Measurements from ENCODE around the gene RUNX3.

RUNX3 gene

DNA sequence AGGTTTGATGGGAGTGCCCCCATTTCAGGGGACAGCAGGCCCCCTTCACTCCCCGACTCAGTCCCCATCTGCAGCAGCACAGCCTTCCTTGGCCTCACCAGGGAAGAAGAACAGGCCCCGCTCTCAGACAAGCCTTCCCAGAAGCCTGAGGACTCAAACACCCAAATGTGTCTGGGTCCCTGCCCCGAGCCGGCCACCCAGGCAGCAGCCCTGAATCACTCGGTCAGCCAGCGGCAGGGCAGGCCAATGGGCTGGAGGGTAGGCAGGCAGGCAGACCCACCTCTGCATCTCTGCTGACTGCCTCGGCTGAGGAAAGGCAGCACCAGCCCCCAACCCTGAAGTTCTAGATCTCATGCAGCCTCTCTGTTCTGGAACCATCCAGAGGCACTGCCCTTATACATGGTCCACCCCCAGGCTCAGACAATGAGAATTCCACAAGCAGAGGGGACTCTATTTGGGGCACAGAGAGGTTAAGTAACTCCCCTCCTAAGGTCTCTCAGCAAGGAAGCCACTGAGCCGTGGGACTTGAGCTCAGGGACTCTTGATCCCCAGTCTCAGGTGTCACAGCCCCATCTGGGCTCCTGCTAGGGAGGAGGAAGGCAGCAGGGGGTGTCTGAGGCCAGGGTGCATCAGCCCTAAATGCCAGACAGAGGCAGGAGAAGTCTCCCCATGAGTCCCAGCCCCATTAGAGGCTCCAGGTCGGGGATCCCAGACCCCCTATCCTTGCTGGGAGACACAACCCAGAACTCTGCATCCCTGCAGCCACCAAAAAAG, 33.2 kb upstream of the RUNX3 start:
- DNase-seq (ENCODE audit: low read depth in 2 of 2), result no peak

DNA sequence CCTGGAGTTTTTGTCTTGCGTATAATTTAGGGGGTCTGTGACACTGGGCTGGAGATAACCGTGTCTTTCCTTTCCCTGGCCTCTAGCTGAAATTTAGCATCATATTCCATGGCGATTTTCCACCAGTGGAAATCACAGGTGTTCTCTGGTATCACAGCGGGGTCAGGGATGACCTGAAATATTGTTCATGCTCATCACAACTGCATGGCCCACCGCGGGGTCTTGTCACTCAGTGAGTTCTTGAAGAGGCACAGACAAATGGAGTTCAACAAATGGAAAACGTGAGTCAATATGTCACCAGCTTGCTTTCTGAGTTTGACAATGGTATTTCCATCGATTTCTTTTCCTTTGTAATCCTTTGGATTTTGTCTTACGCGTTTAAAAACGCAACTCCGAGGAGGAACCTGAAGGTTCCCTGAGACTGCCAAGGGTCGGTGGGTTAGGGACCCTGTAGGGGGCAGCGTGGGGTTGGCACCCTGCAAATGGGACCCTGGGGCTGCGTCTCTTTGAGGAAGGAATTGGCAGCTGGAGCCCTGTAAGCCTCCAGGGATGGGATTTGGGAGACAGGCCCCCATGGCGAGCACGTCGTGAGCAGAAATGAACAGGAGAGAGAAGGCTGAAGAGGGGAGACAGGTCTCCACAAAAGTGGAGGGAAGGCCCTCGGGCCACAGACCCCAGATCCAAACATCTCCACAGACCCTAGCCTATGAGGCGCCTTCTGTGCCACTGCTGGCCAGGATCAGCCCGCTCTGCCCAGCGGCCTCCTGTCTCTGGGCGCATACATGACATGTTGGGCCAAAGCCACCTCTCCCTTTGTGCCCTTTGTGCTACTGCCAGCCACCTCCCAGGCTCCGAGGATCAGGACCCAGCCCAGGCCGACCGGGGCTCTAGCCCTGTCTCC, 32.1 kb upstream of the RUNX3 start:
- no peak for DNase-seq (ENCODE audit: low read depth in 2 of 2)

DNA sequence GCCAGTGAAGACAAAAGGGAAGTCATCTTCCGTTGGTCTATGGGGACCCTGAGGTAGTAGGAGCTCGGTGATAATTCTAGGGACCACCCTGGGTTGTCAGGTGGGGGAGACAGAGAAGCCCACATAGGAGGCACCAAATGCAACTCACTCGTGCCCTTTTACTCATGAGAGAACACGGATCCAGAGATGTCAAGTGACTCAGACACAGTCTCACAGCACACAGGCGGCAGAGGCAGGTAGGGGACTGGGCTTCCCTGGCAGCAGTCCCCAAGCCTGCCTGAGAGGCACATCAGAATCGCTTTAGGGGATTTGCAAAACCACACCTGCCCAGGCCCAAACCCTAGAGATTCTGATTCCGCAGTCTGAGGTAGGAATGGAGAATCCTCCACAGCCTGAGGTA, 31.3 kb upstream of the RUNX3 start:
- no peak for DNase-seq (ENCODE audit: low read depth in 2 of 2)

DNA sequence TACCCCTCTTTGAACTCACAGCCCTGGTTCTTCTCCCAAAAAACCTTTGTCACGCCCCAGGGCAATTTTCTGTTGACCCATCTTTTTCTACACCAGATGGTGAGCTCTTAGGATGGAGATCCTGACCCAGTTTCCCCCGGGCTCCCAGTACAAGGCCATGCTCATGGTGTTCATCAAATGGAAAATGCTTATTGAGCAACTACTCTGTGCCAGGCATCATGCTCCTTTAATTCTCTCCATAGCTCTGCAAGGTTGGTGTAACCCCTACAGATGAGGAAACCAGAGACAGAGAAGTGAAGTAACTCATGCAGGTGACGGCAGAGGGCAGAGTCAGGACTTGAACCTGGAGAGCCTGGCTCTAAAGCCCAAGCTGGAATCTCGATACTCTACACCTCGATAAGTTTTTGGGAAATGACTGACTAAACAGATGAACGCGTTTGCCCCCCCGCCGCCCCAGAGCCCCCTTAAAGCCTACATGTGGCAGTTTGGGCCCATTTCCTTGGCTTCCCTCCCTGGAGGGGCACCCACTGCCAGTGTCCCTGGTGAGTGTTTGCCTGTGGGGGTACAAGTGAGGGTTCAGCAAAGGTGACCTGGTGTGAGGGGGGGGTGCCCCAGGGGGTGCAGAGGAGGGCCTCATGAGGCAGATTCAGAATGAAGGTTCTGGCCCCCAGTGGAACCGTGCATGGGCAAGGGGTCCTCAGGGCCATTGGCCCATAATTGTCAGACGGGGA, 30.2 kb upstream of the RUNX3 start:
- DNase-seq (ENCODE audit: low read depth in 2 of 2), result no peak

DNA sequence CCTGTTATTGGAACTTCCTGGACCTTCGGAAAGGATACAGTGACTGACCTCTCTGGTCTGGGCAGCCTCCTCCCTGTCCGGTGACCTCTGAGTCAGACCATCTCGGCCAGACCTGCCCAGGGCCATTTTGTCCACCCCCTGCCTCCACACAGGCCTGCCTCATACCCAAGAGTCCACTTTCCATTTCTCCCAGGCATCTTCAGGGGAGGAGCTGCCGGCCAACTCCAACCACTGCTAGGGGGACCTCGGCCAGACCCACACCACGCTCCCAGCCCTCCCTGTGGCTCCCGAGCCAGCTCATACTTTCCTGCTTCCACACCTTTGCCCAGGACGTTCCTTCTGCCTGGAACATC, 29.5 kb upstream of the RUNX3 start:
- DNase-seq (ENCODE audit: low read depth in 2 of 2), result no peak

DNA sequence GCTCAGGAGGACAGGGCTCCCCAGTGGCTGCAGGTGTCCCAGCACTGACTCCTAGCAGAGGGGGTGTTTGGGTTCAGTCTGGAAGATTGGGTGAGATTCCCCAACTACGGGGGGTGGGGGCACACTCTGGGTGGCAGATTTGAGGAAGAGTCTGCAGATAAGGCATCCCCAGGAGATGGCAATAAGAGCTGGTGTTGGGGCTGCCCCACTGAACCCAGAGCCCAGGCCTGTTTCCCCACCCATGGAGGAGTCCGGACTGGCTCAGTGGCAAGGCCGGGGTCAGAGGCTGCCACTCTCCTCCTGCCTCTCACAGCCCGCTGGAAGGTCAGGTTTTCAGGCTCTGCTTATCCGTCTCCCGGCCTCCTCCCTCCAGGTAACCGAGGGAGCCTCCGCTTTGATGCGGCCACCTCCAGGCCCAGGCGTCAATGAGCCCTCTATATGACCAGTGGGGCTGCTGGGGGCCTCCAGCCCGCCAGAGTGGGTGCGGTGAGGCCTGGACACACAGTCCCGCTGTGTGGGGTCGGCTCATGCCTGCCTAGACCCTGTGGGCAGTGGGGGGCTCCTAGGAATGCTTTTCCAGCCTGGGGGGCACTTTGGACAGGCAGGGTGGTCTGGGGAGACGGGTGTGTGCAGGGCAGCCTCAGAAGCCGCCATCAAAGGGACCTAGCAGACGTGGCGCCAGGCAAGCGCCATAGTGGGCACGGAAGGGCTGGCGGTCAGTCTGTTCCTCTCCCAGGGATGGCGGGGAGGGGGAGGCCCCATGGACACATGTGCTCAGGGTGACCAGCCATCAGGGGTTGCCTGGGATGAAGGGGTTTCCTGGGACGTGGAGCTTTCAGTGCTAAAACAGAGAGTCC, 28.9 kb upstream of the RUNX3 start:
- DNase-seq (ENCODE audit: low read depth in 2 of 2), result no peak

DNA sequence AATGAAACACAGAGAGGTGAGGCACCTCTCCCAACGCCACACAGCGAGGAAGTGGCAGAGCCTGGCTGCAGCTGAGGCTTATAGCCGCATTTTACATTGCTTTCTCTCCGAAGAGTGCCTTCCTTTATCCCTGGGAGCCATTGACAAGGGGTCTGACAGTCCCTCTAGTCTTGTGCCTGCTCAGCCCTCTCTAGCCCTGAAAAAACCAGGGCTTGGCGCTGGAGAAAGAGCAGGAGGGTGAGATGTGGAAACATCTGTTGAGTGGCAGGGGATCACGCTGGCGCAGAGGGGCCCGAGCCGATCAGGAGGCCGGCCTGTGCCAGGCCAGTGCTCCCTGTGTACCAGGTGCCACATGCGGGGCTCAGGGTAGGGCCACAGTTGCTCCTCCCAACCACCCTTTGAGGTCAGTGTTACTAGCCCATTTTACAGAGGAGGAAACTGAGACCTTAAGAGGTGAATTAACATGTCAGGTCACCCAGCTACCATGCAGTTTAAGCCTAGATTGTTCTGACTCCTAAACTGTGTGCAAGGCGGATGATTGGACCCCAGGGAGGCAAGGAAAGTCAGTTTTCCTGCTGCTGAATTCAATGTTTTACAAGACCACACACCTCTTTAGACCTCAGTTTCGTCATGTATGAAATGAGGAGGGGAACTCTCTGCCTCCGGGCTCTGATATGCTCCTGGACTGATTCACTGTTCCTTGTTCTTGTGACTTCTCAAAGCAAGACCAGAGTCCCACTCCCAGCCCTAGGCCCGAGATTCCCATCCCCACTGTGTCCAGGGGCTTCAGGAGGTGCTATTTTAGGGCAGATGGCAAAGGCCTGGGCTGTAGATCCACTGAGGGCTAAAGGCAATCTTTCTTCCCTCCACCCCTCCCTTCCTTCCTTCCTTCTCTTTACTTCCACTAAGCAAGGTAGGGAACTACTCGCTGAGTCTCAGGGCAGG, 28.0 kb upstream of the RUNX3 start:
- DNase-seq (ENCODE audit: low read depth in 2 of 2), result no peak

DNA sequence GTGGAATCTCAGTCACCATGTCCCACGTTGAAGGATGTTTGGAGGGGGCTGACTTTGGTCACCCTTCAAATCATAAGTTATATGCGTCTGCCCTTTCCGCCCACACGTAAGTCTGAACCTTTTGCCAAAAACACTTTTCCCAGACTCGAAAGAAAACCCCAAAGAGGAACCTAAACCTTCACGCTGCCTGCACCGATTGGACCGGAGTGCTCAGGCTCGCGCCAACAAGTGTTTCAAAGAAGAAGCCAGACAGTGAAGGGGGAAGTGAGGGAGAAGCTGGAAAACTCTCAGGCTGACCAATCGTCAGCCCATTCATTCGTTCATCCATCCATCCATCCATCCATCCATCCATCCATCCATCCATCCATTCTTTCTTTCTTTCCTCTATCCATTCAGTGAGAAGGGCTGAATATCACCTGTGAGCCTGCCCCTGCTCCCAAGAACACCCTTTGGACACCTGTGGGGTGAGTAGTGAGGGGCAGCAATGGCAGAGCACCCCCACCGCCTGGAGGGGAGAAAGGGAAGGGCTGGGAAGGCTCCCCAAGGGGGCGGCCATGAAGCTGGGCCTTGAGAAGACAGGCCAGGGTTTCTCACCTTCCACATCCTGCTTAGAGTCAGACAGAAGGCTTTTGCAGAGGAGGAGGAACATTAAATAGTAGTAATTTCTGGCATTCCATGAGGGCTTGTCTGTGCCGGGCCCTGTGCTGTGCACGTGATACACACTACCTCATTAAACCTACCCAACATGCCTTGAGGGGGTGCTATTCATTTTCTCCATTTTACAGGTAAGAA, 27.1 kb upstream of the RUNX3 start:
- no peak for DNase-seq (ENCODE audit: low read depth in 2 of 2)

DNA sequence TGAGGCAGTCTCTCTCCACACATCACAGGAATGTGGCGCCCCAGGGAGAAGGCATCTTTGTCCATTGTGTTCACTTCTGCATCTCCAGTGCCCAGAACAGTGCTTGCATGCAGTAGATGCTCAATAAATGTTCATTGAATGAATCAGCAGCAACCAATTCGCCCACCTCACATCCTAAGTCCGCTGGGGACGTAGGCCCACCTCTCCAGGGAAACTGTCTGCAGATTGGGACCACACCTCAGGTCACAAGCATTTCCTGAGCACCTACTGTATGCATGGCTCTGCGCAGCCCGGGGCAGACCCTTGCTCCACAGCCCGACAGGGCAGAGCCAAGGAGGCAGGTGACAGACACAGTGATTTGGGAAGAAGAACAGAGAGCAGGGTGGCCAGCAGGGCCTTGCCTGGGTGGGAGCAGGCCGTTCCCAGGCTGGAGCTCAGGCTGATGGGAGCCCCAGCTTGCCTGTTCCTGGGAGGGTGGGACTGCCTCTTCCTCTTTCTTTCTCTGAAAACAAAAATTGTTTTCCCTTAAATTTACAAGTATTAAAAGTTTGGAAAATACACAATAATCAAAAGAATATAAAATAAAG, 25.8 kb upstream of the RUNX3 start:
- DNase-seq (ENCODE audit: low read depth in 2 of 2), result no peak

DNA sequence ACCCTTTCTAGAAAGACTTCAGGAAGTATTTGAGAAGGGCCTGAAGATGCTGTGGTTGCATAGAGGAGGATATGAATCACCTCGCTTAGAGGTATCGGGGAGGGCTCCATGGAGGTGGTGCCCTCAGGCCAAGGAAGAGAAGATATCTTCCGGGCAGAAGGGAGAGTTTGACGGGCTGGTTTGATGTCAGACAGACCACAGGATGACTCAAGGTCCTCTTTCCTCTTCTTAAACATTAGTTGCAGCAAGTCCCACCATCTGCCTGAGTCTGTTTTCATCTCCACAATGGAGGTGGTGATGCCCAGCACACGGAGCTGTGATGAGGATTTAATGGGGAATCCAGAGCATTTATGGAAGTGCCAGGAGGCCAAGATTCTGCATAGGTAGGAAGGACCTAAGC, 25.1 kb upstream of the RUNX3 start:
- peak; percentile 55 to 70 for DNase-seq (ENCODE audit: low read depth in 2 of 2)

DNA sequence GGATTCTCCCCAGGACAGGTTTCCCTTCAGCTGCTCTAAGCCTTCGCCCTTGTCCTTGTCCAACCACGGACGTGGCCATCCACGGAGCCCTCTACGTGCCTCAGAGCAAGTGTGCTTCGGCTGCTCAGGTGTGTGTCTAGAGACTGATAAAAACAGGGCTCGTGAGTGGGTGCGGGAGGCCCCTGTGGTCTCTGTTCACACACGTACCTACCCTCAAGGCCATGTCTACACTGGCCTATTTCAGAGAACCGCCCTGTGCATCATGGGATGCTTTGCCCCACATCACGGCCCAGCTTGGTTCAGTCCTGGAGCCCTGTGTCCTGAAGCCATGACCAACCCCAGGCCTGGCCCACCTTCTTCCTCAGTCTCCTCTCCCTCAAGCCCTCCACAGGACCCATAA, 24.6 kb upstream of the RUNX3 start:
- no peak for DNase-seq (ENCODE audit: low read depth in 2 of 2)

DNA sequence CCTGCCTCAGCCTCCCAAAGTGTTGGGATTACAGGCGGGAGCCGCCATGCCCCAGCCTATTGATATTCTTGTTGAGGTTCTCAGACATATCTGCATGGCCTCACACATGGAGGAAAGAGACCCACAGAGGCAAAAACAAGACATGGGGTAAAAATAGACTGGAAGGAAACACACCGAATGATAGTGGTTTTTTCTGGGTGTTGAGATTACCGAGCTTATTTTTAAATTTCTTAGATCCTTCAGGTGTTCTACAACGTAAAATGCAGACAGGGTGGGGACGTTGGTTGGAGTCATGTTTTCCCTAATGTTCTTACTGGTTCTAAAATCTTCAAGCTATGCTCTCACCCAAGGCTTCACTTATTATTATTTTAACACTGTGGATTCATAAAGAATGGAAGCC, 23.9 kb upstream of the RUNX3 start:
- DNase-seq (ENCODE audit: low read depth in 2 of 2), result no peak

DNA sequence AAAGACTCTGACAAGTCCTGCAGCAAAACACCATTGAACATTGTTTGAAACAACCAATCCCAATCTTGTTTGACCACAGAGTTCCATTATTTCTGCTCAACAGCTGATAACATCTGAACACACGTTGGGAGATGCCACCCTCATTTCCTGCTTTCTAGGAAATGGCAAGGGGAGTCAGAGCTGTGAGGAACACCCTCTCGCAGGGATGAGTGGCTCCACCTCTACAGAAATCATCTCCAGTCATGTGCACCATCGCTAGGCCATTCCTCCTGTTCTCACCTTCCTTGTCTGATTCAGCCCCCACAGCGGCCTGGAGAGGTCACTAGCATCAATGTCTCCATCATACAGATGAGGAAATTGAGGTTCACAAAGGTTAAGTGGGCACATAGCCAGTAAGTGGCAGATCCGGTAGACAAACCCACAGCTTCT, 22.4 kb upstream of the RUNX3 start:
- DNase-seq (ENCODE audit: low read depth in 2 of 2), result no peak

DNA sequence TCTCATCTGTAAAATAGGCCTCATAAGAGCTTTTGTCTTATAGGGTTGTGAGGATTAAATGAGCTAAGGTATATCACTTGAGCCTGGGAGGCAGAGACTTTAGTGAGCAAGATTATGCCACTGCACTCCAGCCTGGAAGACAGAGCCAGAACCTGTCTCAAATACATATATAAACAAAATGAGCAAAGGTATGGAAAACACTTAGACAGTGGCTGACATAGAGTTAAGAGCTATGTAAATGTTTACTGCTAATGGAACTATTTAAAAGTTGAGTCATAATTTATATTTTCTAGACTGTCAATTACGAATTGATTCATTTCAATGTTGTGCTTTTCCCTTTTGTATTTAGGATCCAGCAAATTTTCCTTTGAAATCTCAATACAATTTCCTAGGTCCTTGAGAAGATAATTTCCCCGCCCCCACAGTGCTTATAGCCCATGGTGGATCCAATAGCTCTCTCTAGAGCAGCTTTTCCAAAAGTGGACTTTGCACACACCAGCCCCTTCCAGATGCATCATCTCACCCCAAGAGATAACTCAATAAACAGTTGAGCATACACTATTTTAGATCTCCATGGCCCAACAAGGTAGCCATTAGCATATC, 21.8 kb upstream of the RUNX3 start:
- no peak for DNase-seq (ENCODE audit: low read depth in 2 of 2)

DNA sequence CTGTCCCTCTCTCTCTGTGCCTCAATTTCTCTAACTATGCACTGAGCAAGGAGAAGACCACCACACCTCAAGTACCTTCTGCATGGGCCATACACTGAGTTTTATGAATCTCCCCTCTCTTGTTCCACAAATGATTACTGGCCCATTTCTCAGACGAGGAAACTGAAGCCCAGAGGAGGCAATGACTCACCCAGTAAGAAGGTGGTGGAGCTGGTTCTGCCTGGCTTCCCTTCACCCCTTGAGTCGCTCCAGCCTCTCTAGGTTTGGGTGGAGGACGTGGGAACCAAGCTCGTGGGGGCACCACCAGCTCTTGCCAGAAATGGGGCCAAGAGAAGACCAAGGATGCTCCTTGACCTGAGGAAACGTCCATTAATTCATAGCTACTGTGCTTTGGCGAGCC, 21.3 kb upstream of the RUNX3 start:
- DNase-seq (ENCODE audit: low read depth in 2 of 2), result no peak

DNA sequence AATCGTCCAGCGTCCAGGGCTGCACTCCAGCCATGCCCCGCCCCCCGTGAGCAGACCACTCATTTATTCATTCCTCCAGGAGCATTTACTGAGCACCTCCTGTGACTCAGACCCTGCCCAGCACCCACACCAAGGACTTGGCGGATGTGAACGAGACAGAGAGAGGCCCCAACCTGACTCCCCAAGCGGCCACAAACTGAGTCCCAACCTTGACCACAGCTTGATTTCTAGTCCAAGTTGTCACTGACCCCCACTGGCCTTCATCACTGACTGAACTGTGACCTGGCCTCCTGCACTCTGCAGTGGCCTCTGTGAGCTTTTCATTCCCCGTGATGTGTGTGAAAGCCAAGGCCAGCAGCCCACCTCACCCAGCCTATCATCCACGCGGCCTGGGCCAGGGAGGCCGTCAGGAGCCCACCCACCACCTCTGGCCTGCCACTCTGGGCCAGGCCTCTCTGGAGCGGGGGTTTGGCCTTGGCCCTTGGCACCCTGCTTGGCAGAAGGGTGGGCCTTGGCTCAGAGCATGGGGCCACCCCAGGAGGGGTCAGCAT, 19.3 kb upstream of the RUNX3 start:
- no peak for DNase-seq (ENCODE audit: low read depth in 2 of 2)

DNA sequence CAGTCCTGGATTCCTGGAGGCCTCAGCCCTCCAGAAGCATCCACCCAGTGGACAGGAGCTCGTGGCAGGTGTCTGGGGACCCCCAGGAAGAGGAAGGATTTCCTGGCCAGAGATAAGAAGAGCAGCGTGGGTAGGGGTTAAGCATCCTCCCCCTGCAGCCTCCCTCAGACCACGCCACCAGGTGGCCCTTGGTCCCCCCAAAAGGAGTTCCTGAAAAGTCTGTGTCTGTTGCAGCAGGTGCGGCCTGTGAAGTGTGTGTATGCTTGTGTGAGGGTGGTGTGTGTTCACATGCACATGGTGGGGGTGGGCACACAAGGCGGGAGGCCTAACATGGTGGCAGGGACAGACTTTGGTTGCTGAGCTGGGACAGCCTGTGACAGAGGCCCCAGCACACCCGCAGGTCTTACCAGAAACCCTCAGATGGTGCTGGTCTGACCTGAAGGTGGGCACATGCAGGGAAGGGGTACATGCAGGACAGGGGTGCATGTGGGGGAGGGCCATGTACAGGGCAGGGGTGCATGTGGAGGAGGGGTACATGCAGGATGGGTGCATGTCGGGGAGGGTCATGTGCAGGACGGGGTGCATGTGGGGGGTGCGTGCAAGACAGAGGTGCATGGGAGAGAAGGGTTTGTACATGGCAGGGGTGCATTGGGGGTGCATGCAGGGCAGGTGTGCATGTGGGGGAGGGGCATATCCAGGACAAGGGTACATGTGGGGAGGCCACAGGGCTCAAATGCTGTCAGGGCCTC, 18.2 kb upstream of the RUNX3 start:
- DNase-seq (ENCODE audit: low read depth in 2 of 2), result no peak
